ENCODE data around the gene TESK2. TPM values are rescaled to one million over a fixed set of nuclear protein-coding genes. Genes with fewer than 3 reads are reported as not detected.

The TESK2 gene
- total and polyA plus RNA-seq, 4 donors = 1.8 to 8.7 (median 3.6) TPM

DNA sequence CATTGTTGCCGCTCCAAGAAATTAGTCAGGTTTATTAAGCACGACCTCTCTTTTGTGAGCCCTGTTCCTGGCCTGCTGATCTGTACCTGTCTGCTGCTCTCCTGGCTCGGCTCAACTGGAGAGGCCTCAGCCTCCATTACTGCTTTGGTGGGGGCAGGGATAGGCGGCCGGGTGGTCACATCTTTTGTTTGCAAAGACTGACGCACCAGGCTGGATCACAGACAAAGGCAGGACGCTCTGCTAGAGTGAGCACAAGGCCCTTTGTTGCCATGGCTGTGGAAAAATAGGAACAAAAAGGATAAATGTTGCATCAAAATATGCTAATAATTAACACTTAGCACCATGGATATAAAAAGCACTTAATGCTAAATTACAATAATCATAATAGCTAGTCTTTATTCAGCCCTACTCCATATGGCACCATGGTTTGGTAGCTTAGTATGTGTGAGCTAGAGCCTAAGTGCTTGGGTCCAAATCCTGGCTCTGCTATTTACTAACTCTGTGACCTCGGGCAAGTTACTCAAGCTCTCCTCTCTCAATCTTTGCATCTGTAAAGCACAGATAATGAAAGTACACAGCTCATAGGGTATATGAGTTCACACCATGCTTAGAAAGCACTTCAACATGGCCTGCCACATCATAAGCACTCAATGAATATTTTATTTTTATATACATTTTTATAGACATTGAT lies 193.2 kb downstream of the TESK2 start:
- Histone ChIP-seq H3K4me3 (no peak overlapping the region), H3K36me3 (ENCODE audit: control insufficient read depth in 4 of 4, insufficient read depth in 4 of 4, low read length in 4 of 4) (no peaks in the 10 kb centered on the region), H3K4me1 (ENCODE audit: control insufficient read depth in 5 of 5, insufficient read depth in 5 of 5, low read length in 5 of 5) (no peaks in the 10 kb centered on the region), H3K27ac (ENCODE audit: low read depth in 1 of 2, low read length in 1 of 2) (no peak overlapping the region), H3K9ac (ENCODE audit: insufficient read depth in 1 of 2, low read length in 2 of 2) (no peak overlapping the region), H3K9me3 (ENCODE audit: control insufficient read depth in 4 of 4, insufficient read depth in 3 of 4, low read length in 3 of 4) (no peaks in the 10 kb centered on the region), H3K27me3 (ENCODE audit: control insufficient read depth in 3 of 3, insufficient read depth in 3 of 3, low read length in 2 of 3) (no peaks in the 10 kb centered on the region)
- no peak for DNase-seq
- ATAC-seq (ENCODE audit: insufficient read depth, low FRiP score) = no peak
- TF ChIP-seq, protein P1, sequence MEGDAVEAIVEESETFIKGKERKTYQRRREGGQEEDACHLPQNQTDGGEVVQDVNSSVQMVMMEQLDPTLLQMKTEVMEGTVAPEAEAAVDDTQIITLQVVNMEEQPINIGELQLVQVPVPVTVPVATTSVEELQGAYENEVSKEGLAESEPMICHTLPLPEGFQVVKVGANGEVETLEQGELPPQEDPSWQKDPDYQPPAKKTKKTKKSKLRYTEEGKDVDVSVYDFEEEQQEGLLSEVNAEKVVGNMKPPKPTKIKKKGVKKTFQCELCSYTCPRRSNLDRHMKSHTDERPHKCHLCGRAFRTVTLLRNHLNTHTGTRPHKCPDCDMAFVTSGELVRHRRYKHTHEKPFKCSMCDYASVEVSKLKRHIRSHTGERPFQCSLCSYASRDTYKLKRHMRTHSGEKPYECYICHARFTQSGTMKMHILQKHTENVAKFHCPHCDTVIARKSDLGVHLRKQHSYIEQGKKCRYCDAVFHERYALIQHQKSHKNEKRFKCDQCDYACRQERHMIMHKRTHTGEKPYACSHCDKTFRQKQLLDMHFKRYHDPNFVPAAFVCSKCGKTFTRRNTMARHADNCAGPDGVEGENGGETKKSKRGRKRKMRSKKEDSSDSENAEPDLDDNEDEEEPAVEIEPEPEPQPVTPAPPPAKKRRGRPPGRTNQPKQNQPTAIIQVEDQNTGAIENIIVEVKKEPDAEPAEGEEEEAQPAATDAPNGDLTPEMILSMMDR (IDR thresholded peaks at IDR 0.05; ENCODE audit: control extremely low read depth, extremely low read depth) = no peak
- 80 to 85% methylated on average over 8 of the region's 8 CpGs for WGBS, 2 donors

Other genes starting within 250 kb of the TESK2 start
- under 1 TPM; 0.63 to 0.80 TPM for gene HPDL, start 164.3 kb downstream of the TESK2 start, total RNA-seq
- 1 to 10 TPM in 1 of 2 donors, under 1 TPM in 1; 0.55 to 2.3 TPM for gene HPDL, start 164.3 kb downstream of the TESK2 start, polyA plus RNA-seq
- 10 to 100 TPM in 1 of 2 donors, 1 to 10 TPM in 1; 6.4 to 10.9 TPM for gene TOE1, start 151.0 kb downstream of the TESK2 start, total RNA-seq
- 10 to 100 TPM in 1 of 2 donors, 1 to 10 TPM in 1; 5.3 to 10.6 TPM for gene TOE1, start 151.0 kb downstream of the TESK2 start, polyA plus RNA-seq
- gene MUTYH, start 150.7 kb downstream of the TESK2 start, total RNA-seq = 10 to 100 TPM; 16.8 to 26.3 TPM
- 10 to 100 TPM; 14.0 to 22.5 TPM for gene MUTYH, start 150.7 kb downstream of the TESK2 start, polyA plus RNA-seq
- 1 to 10 TPM in 1 of 2 donors, under 1 TPM in 1; 0.77 to 2.2 TPM for gene CCDC163, start 8.9 kb upstream of the TESK2 start, total RNA-seq
- gene CCDC163, start 8.9 kb upstream of the TESK2 start, polyA plus RNA-seq = 1 to 10 TPM; 2.0 to 2.2 TPM
- 1 to 10 TPM; 1.6 to 4.2 TPM for gene MMACHC, start 9.1 kb upstream of the TESK2 start, total RNA-seq
- 1 to 10 TPM; 1.8 to 2.4 TPM for gene MMACHC, start 9.1 kb upstream of the TESK2 start, polyA plus RNA-seq
- 100 to 1,000 TPM; 208 to 443 TPM for gene PRDX1, start 30.7 kb upstream of the TESK2 start, total RNA-seq
- 100 to 1,000 TPM; 649 to 926 TPM for gene PRDX1, start 30.7 kb upstream of the TESK2 start, polyA plus RNA-seq
- gene AKR1A1, start 59.7 kb upstream of the TESK2 start, total RNA-seq = 100 to 1,000 TPM in 1 of 2 donors, 10 to 100 TPM in 1; 92.6 to 214 TPM
- 100 to 1,000 TPM; 208 to 212 TPM for gene AKR1A1, start 59.7 kb upstream of the TESK2 start, polyA plus RNA-seq
- gene NASP, start 92.9 kb upstream of the TESK2 start, total RNA-seq = 10 to 100 TPM; 56.8 to 90.9 TPM
- 100 to 1,000 TPM in 1 of 2 donors, 10 to 100 TPM in 1; 87.8 to 110 TPM for gene NASP, start 92.9 kb upstream of the TESK2 start, polyA plus RNA-seq
- 10 to 100 TPM; 24.0 to 53.7 TPM for gene CCDC17, start 132.9 kb upstream of the TESK2 start, total RNA-seq
- gene CCDC17, start 132.9 kb upstream of the TESK2 start, polyA plus RNA-seq = 10 to 100 TPM; 10.1 to 21.3 TPM
- 100 to 1,000 TPM; 107 to 153 TPM for gene GPBP1L1, start 195.4 kb upstream of the TESK2 start, total RNA-seq
- 10 to 100 TPM; 40.4 to 54.1 TPM for gene GPBP1L1, start 195.4 kb upstream of the TESK2 start, polyA plus RNA-seq
- gene TMEM69, start 197.0 kb upstream of the TESK2 start, total RNA-seq = 10 to 100 TPM; 13.8 to 17.4 TPM
- gene TMEM69, start 197.0 kb upstream of the TESK2 start, polyA plus RNA-seq = 10 to 100 TPM; 16.3 to 26.1 TPM

All from lung (tissue), 12 donors.